B cell (primary cell): ENCODE data around the gene CD28.

Experiments used
- CTCF ChIP-seq: fragments of 200-600 bp; IDR thresholded peaks from one replicate; pipeline ENCODE4 v1.8.0; 2022; ENCODE audit warnings: antibody characterized with exemption, mild to moderate bottlenecking
- EZH2 ChIP-seq: IDR thresholded peaks from 2 replicates; pipeline ENCODE4 v1.6.1; 2012; ENCODE audit warnings: borderline replicate concordance, low read depth, mild to moderate bottlenecking, moderate library complexity, low read length; ENCODE audit not compliant: insufficient read depth, poor library complexity, severe bottlenecking

DNA sequence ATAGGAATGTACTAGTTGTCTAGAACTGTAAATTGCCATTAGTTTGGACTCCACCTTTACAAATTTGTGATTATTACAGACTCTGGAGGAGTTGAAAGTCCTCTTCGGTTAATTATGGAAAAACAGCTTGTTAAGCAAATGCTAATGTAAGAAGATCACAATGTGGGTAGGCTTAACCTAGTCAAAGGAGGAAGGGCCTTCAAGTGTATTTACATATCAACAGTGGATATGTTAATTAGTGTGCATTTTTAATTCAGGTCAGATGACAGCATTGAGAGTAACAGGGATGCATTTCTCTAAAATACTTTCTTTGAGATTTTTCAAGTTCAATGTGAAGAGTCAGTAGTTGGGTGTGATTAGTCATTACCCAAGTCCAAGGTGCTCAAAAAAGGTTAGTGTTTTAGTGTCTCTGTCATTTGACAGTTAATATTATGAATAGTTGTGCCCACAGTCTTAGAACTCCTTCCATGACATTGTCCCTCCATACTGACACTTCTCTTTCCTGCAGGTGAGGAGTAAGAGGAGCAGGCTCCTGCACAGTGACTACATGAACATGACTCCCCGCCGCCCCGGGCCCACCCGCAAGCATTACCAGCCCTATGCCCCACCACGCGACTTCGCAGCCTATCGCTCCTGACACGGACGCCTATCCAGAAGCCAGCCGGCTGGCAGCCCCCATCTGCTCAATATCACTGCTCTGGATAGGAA is 28.0 kb downstream of the CD28 start:
- TF ChIP-seq CTCF (no peak), EZH2 (no peak)
